Measurements from ENCODE around the gene MAST4.
"Not testable (repeated sequence)": the region's sequence is repeated elsewhere in the genome, so short reads cannot be mapped to it uniquely, and the experiment has no call there.

The MAST4 gene

DNA sequence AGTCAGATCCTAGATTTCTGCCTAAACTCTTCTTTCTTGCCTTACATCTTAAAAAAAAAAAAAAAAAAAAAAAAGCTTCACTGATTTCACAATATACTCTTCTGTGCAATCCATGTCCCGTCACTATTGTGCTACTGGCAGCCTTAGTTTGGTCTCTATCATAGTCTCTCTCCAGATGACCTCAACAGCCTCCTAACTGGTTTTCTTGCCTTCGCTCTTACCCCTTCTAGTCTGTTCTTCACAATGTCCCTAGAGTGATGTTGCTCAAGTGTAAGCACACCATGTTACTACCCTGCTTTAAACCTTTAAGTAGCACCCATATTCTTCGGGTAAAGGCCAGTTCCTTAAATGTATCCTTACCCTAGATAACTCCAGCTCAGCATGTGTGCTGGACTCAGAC, 574.6 kb downstream of the MAST4 start:
- no peaks in the 10 kb centered on the region for H3K27me3 ChIP-seq (ENCODE audit: insufficient read depth, poor library complexity, severe bottlenecking)
- TF ChIP-seq, protein P1, sequence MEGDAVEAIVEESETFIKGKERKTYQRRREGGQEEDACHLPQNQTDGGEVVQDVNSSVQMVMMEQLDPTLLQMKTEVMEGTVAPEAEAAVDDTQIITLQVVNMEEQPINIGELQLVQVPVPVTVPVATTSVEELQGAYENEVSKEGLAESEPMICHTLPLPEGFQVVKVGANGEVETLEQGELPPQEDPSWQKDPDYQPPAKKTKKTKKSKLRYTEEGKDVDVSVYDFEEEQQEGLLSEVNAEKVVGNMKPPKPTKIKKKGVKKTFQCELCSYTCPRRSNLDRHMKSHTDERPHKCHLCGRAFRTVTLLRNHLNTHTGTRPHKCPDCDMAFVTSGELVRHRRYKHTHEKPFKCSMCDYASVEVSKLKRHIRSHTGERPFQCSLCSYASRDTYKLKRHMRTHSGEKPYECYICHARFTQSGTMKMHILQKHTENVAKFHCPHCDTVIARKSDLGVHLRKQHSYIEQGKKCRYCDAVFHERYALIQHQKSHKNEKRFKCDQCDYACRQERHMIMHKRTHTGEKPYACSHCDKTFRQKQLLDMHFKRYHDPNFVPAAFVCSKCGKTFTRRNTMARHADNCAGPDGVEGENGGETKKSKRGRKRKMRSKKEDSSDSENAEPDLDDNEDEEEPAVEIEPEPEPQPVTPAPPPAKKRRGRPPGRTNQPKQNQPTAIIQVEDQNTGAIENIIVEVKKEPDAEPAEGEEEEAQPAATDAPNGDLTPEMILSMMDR (IDR thresholded peaks at IDR 0.05; ENCODE audit: insufficient read depth, low read length): no peak
- TF ChIP-seq POLR2AphosphoS5 (IDR thresholded peaks at IDR 0.05; ENCODE audit: low read depth) (no peak), GABPA (IDR thresholded peaks at IDR 0.05; ENCODE audit: low read depth) (no peak), SPI1 (IDR thresholded peaks at IDR 0.05; ENCODE audit: borderline replicate concordance, low read depth) (no peak)
- TF ChIP-seq, protein P2, sequence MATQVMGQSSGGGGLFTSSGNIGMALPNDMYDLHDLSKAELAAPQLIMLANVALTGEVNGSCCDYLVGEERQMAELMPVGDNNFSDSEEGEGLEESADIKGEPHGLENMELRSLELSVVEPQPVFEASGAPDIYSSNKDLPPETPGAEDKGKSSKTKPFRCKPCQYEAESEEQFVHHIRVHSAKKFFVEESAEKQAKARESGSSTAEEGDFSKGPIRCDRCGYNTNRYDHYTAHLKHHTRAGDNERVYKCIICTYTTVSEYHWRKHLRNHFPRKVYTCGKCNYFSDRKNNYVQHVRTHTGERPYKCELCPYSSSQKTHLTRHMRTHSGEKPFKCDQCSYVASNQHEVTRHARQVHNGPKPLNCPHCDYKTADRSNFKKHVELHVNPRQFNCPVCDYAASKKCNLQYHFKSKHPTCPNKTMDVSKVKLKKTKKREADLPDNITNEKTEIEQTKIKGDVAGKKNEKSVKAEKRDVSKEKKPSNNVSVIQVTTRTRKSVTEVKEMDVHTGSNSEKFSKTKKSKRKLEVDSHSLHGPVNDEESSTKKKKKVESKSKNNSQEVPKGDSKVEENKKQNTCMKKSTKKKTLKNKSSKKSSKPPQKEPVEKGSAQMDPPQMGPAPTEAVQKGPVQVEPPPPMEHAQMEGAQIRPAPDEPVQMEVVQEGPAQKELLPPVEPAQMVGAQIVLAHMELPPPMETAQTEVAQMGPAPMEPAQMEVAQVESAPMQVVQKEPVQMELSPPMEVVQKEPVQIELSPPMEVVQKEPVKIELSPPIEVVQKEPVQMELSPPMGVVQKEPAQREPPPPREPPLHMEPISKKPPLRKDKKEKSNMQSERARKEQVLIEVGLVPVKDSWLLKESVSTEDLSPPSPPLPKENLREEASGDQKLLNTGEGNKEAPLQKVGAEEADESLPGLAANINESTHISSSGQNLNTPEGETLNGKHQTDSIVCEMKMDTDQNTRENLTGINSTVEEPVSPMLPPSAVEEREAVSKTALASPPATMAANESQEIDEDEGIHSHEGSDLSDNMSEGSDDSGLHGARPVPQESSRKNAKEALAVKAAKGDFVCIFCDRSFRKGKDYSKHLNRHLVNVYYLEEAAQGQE (IDR thresholded peaks at IDR 0.05; ENCODE audit: insufficient replicate concordance, low read depth): no peak
- H3K4me3 ChIP-seq (replicated peaks; ENCODE audit: insufficient read depth, low read length): no peak overlapping the region
- no peak for DNase-seq (ENCODE audit: low read depth in 1 of 2, low spot score in 1 of 2)
- H3K27ac ChIP-seq (replicated peaks): no peak overlapping the region

DNA sequence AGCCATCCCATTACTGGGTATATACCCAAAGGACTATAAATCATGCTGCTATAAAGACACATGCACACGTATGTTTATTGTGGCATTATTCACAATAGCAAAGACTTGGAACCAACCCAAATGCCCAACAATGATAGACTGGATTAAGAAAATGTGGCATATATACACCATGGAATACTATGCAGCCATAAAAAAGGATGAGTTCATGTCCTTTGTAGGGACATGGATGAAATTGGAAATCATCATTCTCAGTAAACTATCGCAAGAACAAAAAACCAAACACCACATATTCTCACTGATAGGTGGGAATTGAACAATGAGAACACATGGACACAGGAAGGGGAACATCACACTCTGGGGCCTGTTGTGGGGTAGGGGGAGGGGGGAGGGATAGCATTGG, 577.2 kb downstream of the MAST4 start:
- H3K4me3 ChIP-seq (replicated peaks; ENCODE audit: insufficient read depth, low read length); DNase-seq (ENCODE audit: low read depth in 1 of 2, low spot score in 1 of 2); H3K27me3 ChIP-seq (ENCODE audit: insufficient read depth, poor library complexity, severe bottlenecking); H3K27ac ChIP-seq (replicated peaks): not testable (repeated sequence)

DNA sequence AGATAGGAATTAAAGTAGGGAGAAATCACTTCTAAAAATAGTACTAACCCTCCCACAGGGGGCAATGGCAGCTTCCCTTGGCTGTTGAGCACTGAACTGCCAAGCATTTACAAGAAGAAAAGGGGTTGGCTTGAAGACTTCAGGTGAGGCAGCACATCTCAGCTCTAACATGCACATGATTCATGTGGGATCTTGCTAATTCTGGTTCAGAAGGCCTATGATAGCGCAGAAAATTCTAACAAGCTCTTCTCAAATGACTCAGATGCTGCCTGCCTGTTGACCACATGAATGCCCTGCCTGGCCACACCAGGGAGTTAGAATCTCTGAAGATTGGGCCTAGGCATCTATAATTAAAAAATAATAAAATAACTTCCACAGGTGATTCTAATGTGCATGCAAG, 577.8 kb downstream of the MAST4 start:
- no peak for DNase-seq (ENCODE audit: low read depth in 1 of 2, low spot score in 1 of 2)
- no peak overlapping the region for H3K4me3 ChIP-seq (replicated peaks; ENCODE audit: insufficient read depth, low read length)
- TF ChIP-seq SPI1 (IDR thresholded peaks at IDR 0.05; ENCODE audit: borderline replicate concordance, low read depth): no peak
- TF ChIP-seq, protein P2 (IDR thresholded peaks at IDR 0.05; ENCODE audit: insufficient replicate concordance, low read depth): no peak
- no peak for TF ChIP-seq POLR2AphosphoS5 (IDR thresholded peaks at IDR 0.05; ENCODE audit: low read depth)
- no peak for TF ChIP-seq GABPA (IDR thresholded peaks at IDR 0.05; ENCODE audit: low read depth)
- TF ChIP-seq, protein P1 (IDR thresholded peaks at IDR 0.05; ENCODE audit: insufficient read depth, low read length): no peak
- no peaks in the 10 kb centered on the region for H3K27me3 ChIP-seq (ENCODE audit: insufficient read depth, poor library complexity, severe bottlenecking)
- H3K27ac ChIP-seq (replicated peaks): no peak overlapping the region

DNA sequence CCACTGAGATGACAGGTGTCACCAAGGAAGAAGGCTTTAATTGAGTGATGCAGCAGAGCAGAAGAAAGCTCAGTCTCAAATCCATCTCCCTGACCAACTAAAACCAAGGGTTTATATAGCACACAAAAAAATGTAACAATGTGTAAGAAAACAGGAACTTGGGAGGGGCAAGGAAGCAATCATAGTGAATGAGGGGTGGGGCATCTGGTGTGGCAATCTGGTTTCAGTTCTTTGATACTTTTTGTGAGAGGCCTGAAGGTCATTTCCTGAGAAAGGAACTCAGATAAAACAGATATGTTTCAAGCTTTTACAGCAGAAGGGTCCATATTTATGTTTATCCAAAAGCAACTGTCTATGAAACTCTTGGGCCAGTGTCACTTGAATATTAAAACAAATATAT, 580.7 kb downstream of the MAST4 start:
- no peak for DNase-seq (ENCODE audit: low read depth in 1 of 2, low spot score in 1 of 2)
- Histone ChIP-seq H3K27me3 (ENCODE audit: insufficient read depth, poor library complexity, severe bottlenecking) (no peaks in the 10 kb centered on the region), H3K27ac (replicated peaks) (no peak overlapping the region), H3K4me3 (replicated peaks; ENCODE audit: insufficient read depth, low read length) (no peak overlapping the region)
- TF ChIP-seq POLR2AphosphoS5 (IDR thresholded peaks at IDR 0.05; ENCODE audit: low read depth): no peak
- TF ChIP-seq SPI1 (IDR thresholded peaks at IDR 0.05; ENCODE audit: borderline replicate concordance, low read depth): no peak
- no peak for TF ChIP-seq GABPA (IDR thresholded peaks at IDR 0.05; ENCODE audit: low read depth)
- TF ChIP-seq, protein P2 (IDR thresholded peaks at IDR 0.05; ENCODE audit: insufficient replicate concordance, low read depth): no peak
- TF ChIP-seq, protein P1 (IDR thresholded peaks at IDR 0.05; ENCODE audit: insufficient read depth, low read length): no peak
